ENCODE results near the gene PNKD. TPM values are rescaled to one million over a fixed set of nuclear protein-coding genes. Genes with fewer than 3 reads are reported as not detected.

Gene PNKD
- total and polyA plus RNA-seq, 9 donors = 23.3 to 74.5 (median 48.1) TPM

DNA sequence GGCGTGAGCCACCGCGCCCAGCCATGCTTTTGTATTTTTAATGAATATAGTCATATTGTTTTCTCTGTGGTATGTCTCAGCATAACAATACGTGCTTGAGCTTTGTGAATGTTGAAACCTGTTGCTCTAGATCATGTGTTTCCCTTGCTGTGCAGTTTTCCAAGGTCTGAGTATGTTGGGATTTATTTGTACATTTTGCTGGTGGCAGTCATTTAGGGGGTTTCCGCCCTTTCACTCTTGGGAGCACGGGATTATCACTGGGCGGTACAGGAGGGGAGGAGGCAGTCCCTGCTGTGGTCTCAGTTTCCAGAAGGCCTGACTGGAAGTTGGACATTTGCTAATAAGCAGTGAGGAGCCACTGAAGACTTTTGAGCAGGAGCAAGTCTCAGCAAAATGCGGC lies 61.4 kb downstream of the PNKD start:
- intact Hi-C loops (cut with DNase I) = no loop called here
- WGBS, 3 donors = 90 to 95% (median 92%) methylated on average over 8 of the region's 8 CpGs
- H3K27me3 ChIP-seq = no peaks in the 10 kb centered on the region

DNA sequence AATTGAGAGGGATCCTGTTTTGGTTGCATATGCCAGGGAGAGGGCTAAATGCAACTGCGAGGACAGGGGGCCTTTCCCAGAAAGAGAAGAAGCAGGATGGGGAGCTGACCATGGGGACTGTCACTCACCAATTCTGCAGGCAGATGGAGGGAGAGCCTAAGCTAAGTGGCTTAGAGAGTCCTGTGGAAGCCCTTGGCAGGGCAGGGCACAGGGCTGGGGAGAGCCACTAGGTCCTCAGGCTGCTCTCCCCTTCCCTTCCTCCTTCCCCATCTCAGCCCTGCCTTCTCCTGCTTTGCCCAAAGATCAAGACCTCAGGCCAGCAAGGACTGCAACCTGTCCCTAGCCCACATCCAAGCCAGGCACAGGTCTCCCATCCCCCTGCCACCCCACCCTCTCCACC lies 62.0 kb downstream of the PNKD start:
- Histone ChIP-seq H3K27ac (no peak overlapping the region), H3K27me3 (no peaks in the 10 kb centered on the region), H3K36me3 (no peaks in the 10 kb centered on the region), H3K4me3 (no peak overlapping the region), H3K9me3 (no peaks in the 10 kb centered on the region), H3K4me1 (ENCODE audit: insufficient read depth) (no peaks in the 10 kb centered on the region)
- no peak for DNase-seq
- 96 to 97% (median 96%) methylated on average over 1 of the region's 1 CpG for WGBS, 3 donors
- intact Hi-C loops (cut with DNase I) = no loop called here
- TF ChIP-seq POLR2A (IDR thresholded peaks at IDR 0.05) = no peak
- TF ChIP-seq, protein P1, sequence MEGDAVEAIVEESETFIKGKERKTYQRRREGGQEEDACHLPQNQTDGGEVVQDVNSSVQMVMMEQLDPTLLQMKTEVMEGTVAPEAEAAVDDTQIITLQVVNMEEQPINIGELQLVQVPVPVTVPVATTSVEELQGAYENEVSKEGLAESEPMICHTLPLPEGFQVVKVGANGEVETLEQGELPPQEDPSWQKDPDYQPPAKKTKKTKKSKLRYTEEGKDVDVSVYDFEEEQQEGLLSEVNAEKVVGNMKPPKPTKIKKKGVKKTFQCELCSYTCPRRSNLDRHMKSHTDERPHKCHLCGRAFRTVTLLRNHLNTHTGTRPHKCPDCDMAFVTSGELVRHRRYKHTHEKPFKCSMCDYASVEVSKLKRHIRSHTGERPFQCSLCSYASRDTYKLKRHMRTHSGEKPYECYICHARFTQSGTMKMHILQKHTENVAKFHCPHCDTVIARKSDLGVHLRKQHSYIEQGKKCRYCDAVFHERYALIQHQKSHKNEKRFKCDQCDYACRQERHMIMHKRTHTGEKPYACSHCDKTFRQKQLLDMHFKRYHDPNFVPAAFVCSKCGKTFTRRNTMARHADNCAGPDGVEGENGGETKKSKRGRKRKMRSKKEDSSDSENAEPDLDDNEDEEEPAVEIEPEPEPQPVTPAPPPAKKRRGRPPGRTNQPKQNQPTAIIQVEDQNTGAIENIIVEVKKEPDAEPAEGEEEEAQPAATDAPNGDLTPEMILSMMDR (IDR thresholded peaks at IDR 0.05) = no peak
- no peak for TF ChIP-seq EP300 (IDR thresholded peaks at IDR 0.05)

More for the DNA sequence above, 61.4 kb downstream of the PNKD start:
- TF ChIP-seq EP300 (IDR thresholded peaks at IDR 0.05) (no peak), POLR2A (IDR thresholded peaks at IDR 0.05) (no peak)
- TF ChIP-seq, protein P1 (IDR thresholded peaks at IDR 0.05) = no peak
- Histone ChIP-seq H3K4me1 (ENCODE audit: insufficient read depth) (no peaks in the 10 kb centered on the region), H3K9me3 (no peaks in the 10 kb centered on the region), H3K4me3 (no peak overlapping the region), H3K27ac (no peak overlapping the region), H3K36me3 (no peaks in the 10 kb centered on the region)
- DNase-seq = no peak

DNA sequence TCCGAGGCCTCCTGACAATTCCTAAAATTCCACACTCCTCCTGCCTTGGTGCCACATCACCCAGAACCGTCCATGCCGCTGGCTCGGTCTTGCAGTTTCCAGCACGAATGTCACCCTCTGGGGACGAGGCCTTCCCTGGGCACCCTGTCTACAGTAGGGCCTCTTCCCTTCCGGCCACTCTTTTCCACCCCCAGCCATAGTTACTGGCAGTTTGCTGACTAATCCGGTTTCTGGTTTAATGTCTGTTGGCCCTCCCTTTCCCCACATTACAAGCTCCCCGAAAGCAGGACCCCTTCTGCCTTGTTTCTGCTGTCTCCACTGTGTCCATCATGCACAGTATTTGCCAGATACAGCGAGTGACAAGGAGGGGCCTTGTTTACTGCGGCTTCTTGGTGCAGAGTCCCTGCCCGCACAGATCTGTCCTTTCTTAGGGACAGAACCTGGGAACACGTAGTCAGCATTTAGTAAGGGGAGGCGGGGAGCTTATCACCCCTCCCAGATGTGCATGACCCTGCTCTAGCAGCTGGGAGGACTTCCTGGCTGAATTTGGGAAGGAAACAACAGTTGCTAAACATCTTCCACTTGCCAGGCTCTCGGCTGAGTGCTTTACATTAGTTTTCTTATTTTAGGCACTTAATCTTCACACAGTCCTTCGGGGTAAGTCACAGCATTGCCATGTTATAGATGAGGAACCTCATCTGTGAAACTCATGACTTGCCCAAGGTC lies 62.8 kb downstream of the PNKD start:
- Histone ChIP-seq H3K27ac (no peak overlapping the region), H3K27me3 (no peaks in the 10 kb centered on the region), H3K36me3 (no peaks in the 10 kb centered on the region), H3K4me3 (no peak overlapping the region), H3K9me3 (no peaks in the 10 kb centered on the region), H3K4me1 (ENCODE audit: insufficient read depth) (no peaks in the 10 kb centered on the region)
- intact Hi-C loops (cut with DNase I) = no loop called here
- WGBS, 3 donors = 64 to 71% (median 66%) methylated on average over 16 of the region's 16 CpGs
- no peak for TF ChIP-seq POLR2A (IDR thresholded peaks at IDR 0.05)
- TF ChIP-seq EP300 (IDR thresholded peaks at IDR 0.05) = no peak
- TF ChIP-seq, protein P1 (IDR thresholded peaks at IDR 0.05) = no peak
- DNase-seq = no peak

DNA sequence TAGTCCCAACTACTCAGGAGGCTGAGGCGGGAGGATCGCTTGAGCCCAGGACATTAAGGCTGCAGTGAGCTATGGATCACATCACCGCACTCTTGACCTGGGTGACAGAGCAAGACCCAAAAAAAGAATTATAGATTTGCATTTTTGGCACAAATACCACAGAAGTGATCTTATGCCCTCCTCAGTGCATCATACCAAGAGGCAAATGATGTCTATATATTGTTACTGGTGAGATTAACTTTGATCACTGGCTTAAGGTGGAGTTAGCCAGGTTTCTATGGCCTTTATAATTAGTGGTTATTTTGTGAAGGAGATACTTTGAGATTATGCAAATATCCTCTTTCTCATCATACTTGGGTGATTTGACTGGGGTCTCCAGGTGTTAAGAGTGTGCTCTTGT lies 64.2 kb downstream of the PNKD start:
- no peaks in the 10 kb centered on the region for H3K9me3 ChIP-seq
- H3K27ac ChIP-seq = no peak overlapping the region
- no peak for DNase-seq
- H3K36me3 ChIP-seq = no peaks in the 10 kb centered on the region
- WGBS, 3 donors = 97 to 98% (median 97%) methylated on average over 3 of the region's 3 CpGs
- intact Hi-C loops (cut with DNase I) = no loop called here
- no peaks in the 10 kb centered on the region for H3K27me3 ChIP-seq
- no peak for TF ChIP-seq EP300 (IDR thresholded peaks at IDR 0.05)
- no peak for TF ChIP-seq POLR2A (IDR thresholded peaks at IDR 0.05)
- TF ChIP-seq, protein P1 (IDR thresholded peaks at IDR 0.05) = no peak
- H3K4me3 ChIP-seq = no peak overlapping the region
- H3K4me1 ChIP-seq (ENCODE audit: insufficient read depth) = no peaks in the 10 kb centered on the region
